ENCODE results near the gene ATP8B4. TPM values are rescaled to one million over a fixed set of nuclear protein-coding genes. Genes with fewer than 3 reads are reported as not detected.

Gene ATP8B4
- polyA plus RNA-seq, 1 donor (not counting 4 experiments of a cell fraction or from before 2014, with no cell fraction given): 0.05 TPM

GRCh38 chr15:49865925-49866757 is 252.9 kb downstream of the ATP8B4 start:
- no peak overlapping the region for H2AFZ ChIP-seq (ENCODE audit: control insufficient read depth, low read length)
- no peak overlapping the region for H3K27ac ChIP-seq (ENCODE audit: control insufficient read depth, insufficient read depth, low read length)
- no peaks in the 10 kb centered on the region for H3K4me1 ChIP-seq (ENCODE audit: control insufficient read depth, extremely low read depth, insufficient read depth, low read length)
- FAIRE-seq (no peak), DNase-seq (ENCODE audit: low read depth, low spot score) (no peak)
- H3K4me2 ChIP-seq (ENCODE audit: control insufficient read depth, extremely low read depth, insufficient read depth, low read depth, low read length): no peak overlapping the region
- H3K9ac ChIP-seq (ENCODE audit: control insufficient read depth, extremely low read depth, insufficient read depth, low read length): no peak overlapping the region
- no peaks in the 10 kb centered on the region for H3K79me2 ChIP-seq (ENCODE audit: control insufficient read depth, insufficient read depth, low read length)
- no peak overlapping the region for H3K4me3 ChIP-seq (ENCODE audit: control insufficient read depth in 2 of 3, extremely low read depth in 1 of 3, insufficient read depth in 2 of 3, low read depth in 1 of 3, low read length in 3 of 3)
- H3K9me1 ChIP-seq (ENCODE audit: control insufficient read depth, extremely low read depth, insufficient read depth, low read length): no peaks in the 10 kb centered on the region
- no peaks in the 10 kb centered on the region for H3K27me3 ChIP-seq (ENCODE audit: control insufficient read depth, extremely low read depth, insufficient read depth, low read length)
- no peaks in the 10 kb centered on the region for H4K20me1 ChIP-seq (ENCODE audit: control insufficient read depth, extremely low read depth, insufficient read depth, low read length)
- H3K9me3 ChIP-seq (ENCODE audit: control insufficient read depth, low read depth, low read length): no peaks in the 10 kb centered on the region
- TF ChIP-seq EZH2 (IDR thresholded peaks at IDR 0.05; ENCODE audit: low read length) (no peak), CTCF (optimal IDR thresholded peaks at IDR 0.05 in 1 of 3, IDR thresholded peaks at IDR 0.05 in 1 of 3, conservative IDR thresholded peaks at IDR 0.05 in 1 of 3; ENCODE audit: extremely low read depth in 1 of 3, insufficient read depth in 2 of 3, low read length in 3 of 3) (no peak)
- no peaks in the 10 kb centered on the region for H3K36me3 ChIP-seq (ENCODE audit: control insufficient read depth in 2 of 2, extremely low read depth in 1 of 2, insufficient read depth in 2 of 2, low read length in 2 of 2)
- dilution Hi-C loops (cut with MboI; ENCODE audit: extremely low pct_ligation_motif_present, low sequenced_read_pairs): no loop called here

GRCh38 chr15:49864251-49864650 is 254.8 kb downstream of the ATP8B4 start:
- Histone ChIP-seq H2AFZ (ENCODE audit: control insufficient read depth, low read length) (no peak overlapping the region), H3K9ac (ENCODE audit: control insufficient read depth, extremely low read depth, insufficient read depth, low read length) (no peak overlapping the region), H3K27me3 (ENCODE audit: control insufficient read depth, extremely low read depth, insufficient read depth, low read length) (no peaks in the 10 kb centered on the region), H3K36me3 (ENCODE audit: control insufficient read depth in 2 of 2, extremely low read depth in 1 of 2, insufficient read depth in 2 of 2, low read length in 2 of 2) (no peaks in the 10 kb centered on the region), H4K20me1 (ENCODE audit: control insufficient read depth, extremely low read depth, insufficient read depth, low read length) (no peaks in the 10 kb centered on the region), H3K27ac (ENCODE audit: control insufficient read depth, insufficient read depth, low read length) (no peak overlapping the region), H3K79me2 (ENCODE audit: control insufficient read depth, insufficient read depth, low read length) (no peaks in the 10 kb centered on the region), H3K9me3 (ENCODE audit: control insufficient read depth, low read depth, low read length) (no peaks in the 10 kb centered on the region), H3K4me1 (ENCODE audit: control insufficient read depth, extremely low read depth, insufficient read depth, low read length) (no peaks in the 10 kb centered on the region), H3K4me3 (ENCODE audit: control insufficient read depth in 2 of 3, extremely low read depth in 1 of 3, insufficient read depth in 2 of 3, low read depth in 1 of 3, low read length in 3 of 3) (no peak overlapping the region), H3K9me1 (ENCODE audit: control insufficient read depth, extremely low read depth, insufficient read depth, low read length) (no peaks in the 10 kb centered on the region), H3K4me2 (ENCODE audit: control insufficient read depth, extremely low read depth, insufficient read depth, low read depth, low read length) (no peak overlapping the region)
- dilution Hi-C loops (cut with MboI; ENCODE audit: extremely low pct_ligation_motif_present, low sequenced_read_pairs): no loop called here
- FAIRE-seq: no peak
- TF ChIP-seq CTCF (optimal IDR thresholded peaks at IDR 0.05 in 1 of 3, IDR thresholded peaks at IDR 0.05 in 1 of 3, conservative IDR thresholded peaks at IDR 0.05 in 1 of 3; ENCODE audit: extremely low read depth in 1 of 3, insufficient read depth in 2 of 3, low read length in 3 of 3): no peak
- TF ChIP-seq EZH2 (IDR thresholded peaks at IDR 0.05; ENCODE audit: low read length): no peak
- DNase-seq (ENCODE audit: low read depth, low spot score): no peak
